Measurements from ENCODE around the gene CSMD2. TPM values are rescaled to one million over a fixed set of nuclear protein-coding genes. Genes with fewer than 3 reads are reported as not detected.

CSMD2 gene
- total and polyA plus RNA-seq, 2 of the 8 experiments (the other 6 are each of a cell fraction or from before 2014, with no cell fraction given), result 7.0 to 14.7 TPM

GRCh38 chr1:33930346-33931110 lies 234.5 kb downstream of the CSMD2 start (continued):
- TF ChIP-seq CHD7 (IDR thresholded peaks at IDR 0.05; ENCODE audit: insufficient replicate concordance, low read length), result no peak
- no peak for TF ChIP-seq MAX (IDR thresholded peaks at IDR 0.05)
- TF ChIP-seq TAF7 (optimal IDR thresholded peaks at IDR 0.05; ENCODE audit: borderline replicate concordance, low read depth, low read length), result no peak
- TF ChIP-seq SIN3A (conservative IDR thresholded peaks at IDR 0.05 in 1 of 2, IDR thresholded peaks at IDR 0.05 in 1 of 2; ENCODE audit: low read depth in 1 of 2, low read length in 2 of 2), result no peak
- TF ChIP-seq TEAD4 (IDR thresholded peaks at IDR 0.05; ENCODE audit: low read depth, low read length), result no peak
